GM06990 (cell line): Measurements from ENCODE around the gene ZNF263.

Experiments used
- DNase-seq: peaks from one replicate; pipeline ENCODE4 v3.0.0-alpha.2; 2011; ENCODE audit not compliant: insufficient read length; ENCODE audit errors: extremely low read depth
- H3K27me3 ChIP-seq: replicated peaks from 2 replicates; pipeline ENCODE4 v1.6.0; 2011; ENCODE audit warnings: low read length; ENCODE audit not compliant: control insufficient read depth, insufficient read depth
- H3K36me3 ChIP-seq: 2 replicates; pipeline ENCODE4 v1.5.1; 2011; ENCODE audit warnings: low read length; ENCODE audit not compliant: control insufficient read depth, insufficient read depth
- H3K4me3 ChIP-seq: replicated peaks from 2 replicates; pipeline ENCODE4 v1.5.1; 2011; ENCODE audit warnings: low read depth, mild to moderate bottlenecking, control low read depth, low read length
- TF ChIP-seq, protein P1 (sequence below): IDR thresholded peaks from 2 replicates; pipeline ENCODE4 v1.5.1; 2011; ENCODE audit warnings: low read length, control low read depth, mild to moderate bottlenecking, inconsistent platforms; ENCODE audit not compliant: insufficient read depth, poor library complexity, severe bottlenecking

The ZNF263 gene

DNA sequence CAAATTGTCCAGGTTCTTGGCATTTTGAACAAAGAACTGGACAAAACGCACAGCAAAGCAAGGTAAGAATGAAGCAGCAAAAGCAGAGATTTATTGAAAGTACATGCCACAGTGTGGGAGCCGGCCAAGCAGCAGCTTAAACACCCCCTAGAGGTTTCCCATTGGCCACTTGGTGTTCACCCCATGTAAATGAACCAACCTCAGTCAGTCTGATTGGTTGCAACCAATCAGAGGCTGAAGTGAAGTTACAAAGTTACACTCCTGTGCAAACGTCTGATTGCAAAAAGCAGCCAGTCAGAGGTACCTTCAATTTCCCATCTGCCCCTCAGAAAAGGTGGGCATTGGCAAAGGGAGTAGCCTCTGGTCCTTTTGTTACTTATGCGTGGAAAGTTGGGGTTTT is 8.8 kb upstream of the ZNF263 start:
- Histone ChIP-seq H3K36me3 (no peaks in the 10 kb centered on the region), H3K27me3 (no peaks in the 10 kb centered on the region), H3K4me3 (no peak overlapping the region)
- TF ChIP-seq, protein P1, sequence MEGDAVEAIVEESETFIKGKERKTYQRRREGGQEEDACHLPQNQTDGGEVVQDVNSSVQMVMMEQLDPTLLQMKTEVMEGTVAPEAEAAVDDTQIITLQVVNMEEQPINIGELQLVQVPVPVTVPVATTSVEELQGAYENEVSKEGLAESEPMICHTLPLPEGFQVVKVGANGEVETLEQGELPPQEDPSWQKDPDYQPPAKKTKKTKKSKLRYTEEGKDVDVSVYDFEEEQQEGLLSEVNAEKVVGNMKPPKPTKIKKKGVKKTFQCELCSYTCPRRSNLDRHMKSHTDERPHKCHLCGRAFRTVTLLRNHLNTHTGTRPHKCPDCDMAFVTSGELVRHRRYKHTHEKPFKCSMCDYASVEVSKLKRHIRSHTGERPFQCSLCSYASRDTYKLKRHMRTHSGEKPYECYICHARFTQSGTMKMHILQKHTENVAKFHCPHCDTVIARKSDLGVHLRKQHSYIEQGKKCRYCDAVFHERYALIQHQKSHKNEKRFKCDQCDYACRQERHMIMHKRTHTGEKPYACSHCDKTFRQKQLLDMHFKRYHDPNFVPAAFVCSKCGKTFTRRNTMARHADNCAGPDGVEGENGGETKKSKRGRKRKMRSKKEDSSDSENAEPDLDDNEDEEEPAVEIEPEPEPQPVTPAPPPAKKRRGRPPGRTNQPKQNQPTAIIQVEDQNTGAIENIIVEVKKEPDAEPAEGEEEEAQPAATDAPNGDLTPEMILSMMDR: no peak
- DNase-seq: no peak

DNA sequence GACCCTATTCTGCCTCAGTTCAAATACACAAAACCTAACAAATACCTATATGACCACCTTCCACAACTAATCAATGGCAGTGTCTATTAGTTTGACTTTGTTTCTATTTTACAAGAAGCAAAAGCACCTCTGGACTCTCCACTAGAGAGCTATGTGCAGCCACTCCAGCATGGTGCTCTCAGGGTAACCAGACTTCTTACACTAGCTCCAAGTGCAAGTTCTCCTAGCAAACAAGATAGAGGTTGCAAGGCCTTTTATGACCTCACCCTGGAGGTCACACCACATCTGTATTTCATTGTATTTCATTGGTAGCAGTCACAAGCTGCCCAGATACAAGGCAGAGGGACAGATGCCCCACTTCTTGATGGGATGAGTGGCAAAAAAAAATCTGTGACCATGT is 8.3 kb upstream of the ZNF263 start:
- Histone ChIP-seq H3K27me3 (no peaks in the 10 kb centered on the region), H3K4me3 (no peak overlapping the region), H3K36me3 (no peaks in the 10 kb centered on the region)
- no peak for DNase-seq
- TF ChIP-seq, protein P1: no peak

DNA sequence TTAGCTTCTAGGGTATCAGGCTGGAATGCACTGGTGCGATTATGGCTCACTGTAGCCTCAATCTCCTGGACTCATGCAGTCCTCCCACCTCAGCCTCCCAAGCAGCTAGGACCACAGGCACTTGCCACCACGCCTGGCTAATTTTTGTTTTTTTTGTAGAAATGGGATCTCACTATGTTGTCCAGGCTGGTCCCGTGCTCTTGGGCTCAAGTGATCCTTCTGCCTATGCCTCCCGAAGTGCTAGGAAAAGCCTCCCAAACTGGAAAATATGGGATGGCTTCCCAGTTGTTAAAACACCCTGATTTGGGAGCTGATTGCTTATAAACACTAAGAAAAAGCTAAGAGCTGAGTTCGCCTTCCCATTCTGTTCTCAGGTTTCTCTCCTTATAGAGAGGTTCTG is 6.6 kb upstream of the ZNF263 start:
- Histone ChIP-seq H3K36me3 (no peaks in the 10 kb centered on the region), H3K27me3 (no peaks in the 10 kb centered on the region), H3K4me3 (no peak overlapping the region)
- no peak for DNase-seq
- TF ChIP-seq, protein P1: no peak

DNA sequence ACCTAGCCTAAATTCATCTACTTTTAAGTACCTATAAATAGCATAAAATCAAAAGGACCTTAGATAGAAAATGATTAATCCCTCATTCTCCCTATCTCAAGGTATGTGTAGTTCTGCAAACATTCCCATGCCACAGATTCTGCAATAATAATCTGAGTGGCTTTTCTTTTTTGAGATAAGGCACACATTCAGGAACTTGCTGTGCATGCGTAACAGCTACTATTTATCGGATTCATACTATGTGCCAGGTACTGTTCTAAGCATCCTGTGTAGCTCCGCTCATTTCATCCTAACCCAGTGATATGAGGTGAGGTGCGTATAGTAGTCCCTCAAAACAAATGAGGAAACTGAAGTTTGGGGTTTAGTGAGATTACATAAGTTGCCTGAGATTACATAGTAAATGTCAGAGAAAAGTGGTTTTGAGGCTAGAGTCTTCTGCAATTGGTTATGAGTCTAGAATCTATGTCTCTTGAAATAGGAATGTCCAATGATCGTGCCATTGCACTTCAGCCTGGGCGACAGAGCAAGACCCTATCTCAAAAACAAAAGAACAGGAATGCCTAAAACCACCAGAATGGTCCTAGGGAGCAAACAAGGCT is 2.0 kb upstream of the ZNF263 start:
- DNase-seq: no peak
- H3K4me3 ChIP-seq: no peak overlapping the region

DNA sequence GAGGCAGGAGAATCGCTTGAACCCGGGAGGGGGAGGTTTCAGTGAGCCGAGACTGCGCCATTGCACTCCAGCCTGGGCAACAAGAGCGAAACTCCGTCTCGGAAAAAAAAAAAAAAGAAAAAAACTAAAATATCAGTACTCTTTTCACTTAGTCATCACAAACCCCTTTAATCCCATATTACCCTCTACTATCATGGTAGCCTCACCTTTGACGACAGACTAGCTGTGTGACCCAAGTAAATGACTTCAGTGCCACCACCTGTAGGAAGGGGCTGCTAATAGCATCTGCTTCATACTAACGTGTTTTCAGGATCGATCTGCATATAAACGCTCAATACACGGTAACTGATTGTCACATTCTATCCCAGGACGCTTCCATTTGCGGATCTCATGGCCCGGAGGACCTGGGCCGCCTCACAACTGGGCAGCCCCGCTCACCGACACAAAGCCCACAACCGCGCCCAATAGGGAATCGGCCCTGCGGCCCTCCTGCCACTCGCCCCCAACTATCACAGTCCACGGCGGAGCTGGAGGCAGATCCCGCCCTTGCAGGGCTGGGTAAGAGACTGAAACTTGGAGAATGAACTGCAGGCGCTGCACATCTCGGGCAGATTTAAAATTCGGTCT is 1.1 kb upstream of the ZNF263 start:
- H3K36me3 ChIP-seq: peaks cover 15% of the 10 kb centered on the region
- DNase-seq: no peak
- no peaks in the 10 kb centered on the region for H3K27me3 ChIP-seq
- H3K4me3 ChIP-seq: peak overlapping the region; percentile 86
- TF ChIP-seq, protein P1: no peak

More for the DNA sequence above, 2.0 kb upstream of the ZNF263 start:
- TF ChIP-seq, protein P1: no peak
- Histone ChIP-seq H3K27me3 (no peaks in the 10 kb centered on the region), H3K36me3 (peaks cover 12% of the 10 kb centered on the region)
